HG03432 (cell line): ENCODE measurements around the gene GAS6.
"Not testable (repeated sequence)": the region's sequence is repeated elsewhere in the genome, so short reads cannot be mapped to it uniquely, and the experiment has no call there.

Experiments
- ATAC-seq: cut with Tn5 transposase; IDR thresholded peaks from one replicate; pipeline ENCODE4 v1.9.1; 2021; ENCODE audit warnings: mild to moderate bottlenecking, moderate library complexity; ENCODE audit not compliant: unreplicated experiment

GAS6 gene

DNA sequence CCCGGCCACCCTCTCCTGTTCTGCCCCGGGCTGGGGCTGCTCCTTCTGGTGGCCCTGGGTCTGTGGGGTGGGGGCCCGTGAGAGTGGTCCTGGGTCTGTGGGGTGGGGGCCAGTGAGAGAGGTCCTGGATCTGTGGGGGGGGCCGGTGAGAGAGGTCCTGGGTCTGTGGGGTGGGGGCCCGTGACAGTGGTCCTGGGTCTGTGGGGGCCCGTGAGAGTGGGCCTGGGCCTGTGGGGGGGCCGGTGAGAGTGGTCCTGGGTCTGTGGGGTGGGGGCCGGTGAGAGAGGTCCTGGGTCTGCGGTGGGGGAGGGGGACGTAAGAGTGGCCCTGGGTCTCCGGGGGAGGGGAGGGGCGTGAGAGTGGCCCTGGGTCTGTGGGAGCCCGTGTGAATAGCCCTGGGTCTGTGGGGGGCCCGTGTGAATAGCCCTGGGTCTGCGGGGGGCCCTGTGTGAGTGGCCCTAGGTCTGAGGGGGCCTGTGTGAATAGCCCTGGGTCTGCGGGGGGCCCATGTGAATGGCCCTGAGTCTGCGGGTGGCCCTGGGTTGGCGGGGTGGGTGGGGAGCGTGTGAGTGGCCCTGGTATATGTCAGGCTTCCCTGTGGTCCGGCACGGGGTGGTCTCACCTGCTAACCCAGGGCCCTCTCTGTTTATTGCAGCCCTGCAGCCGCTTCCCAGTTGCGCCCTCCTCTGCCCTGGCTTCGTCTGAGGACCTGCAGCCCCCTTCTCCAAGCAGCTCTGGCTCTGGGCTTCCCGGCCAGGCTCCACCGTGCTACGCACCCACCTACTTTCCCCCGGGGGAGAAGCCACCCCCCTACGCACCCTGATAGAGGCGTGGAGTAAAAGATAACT is 52.6 kb downstream of the GAS6 start:
- ATAC-seq, result no peak

DNA sequence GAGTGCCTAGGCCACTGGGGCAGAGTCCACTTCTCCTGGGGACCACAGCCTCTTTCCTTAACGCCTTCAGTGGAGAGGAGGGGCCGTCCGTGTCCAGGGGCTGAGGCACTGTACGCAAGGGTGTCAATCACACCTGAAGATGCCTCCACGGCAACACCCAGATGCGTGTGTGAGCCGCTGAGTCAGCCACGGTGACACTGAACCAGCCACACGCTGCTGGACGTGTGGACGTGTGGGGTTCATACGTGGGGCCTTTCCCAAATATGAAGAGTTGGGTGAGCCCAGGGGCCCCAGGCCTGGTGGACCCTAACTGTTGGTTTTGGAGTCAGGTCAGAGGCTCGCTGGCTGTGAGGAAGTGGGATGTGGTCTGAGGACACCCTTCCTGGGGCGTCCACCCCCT is 53.2 kb downstream of the GAS6 start:
- ATAC-seq, result no peak

DNA sequence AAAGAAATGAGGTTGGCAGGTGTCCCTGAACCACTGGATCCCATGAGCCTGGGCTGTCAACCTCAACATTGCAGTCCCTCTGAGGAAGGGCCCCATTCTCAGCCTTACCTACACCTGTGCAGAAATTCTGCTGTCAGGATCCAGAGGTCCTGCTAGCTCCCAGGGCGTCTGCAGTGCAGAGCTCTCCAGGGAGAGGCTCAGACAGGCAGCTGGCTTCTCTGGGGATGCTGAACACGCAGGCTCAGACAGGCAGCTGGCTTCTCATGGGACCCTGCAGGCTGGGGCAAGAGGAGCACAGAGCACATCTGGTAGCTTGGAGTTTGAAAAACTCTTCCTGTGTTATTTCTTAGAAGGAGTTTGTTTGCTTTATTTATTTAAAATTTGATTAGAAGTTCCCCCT is 53.9 kb downstream of the GAS6 start:
- no peak for ATAC-seq

DNA sequence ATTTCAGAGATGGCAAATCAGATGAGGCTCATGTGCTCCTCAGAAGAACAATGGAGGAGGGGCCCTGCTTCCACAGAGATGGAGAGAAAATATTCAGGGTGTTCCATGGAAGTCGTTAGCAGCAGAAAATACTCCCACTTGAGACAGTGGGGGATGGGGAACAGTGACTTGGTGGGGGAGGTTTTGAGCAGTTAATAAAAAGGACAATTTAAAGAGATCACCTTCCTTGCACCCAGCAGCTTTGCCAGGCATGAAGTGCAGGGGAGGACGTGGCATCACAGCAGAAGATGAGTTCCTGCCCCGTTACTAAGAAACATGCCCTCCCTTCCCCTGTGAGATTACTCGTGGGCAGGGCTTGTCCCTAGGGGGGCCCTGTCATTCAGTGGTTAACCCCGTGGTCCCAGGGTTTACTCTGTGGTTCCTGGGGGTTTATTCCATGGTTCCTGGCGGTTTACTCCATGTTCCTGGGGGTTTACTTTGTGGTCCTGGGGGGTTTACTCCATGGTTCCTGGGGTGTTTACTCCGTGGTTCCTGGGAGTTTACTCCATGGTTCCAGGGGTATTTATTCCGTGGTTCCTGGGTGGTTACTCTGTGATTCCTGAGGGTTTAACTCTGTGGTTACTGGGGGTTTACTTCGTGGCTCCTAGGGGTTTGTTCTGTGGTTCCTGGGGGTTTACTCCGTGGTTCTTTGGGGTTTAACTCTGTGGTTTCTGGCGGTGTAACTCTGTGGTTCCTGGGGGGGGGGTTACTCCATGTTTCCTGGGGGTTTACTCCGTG is 55.6 kb downstream of the GAS6 start:
- ATAC-seq, result no peak

DNA sequence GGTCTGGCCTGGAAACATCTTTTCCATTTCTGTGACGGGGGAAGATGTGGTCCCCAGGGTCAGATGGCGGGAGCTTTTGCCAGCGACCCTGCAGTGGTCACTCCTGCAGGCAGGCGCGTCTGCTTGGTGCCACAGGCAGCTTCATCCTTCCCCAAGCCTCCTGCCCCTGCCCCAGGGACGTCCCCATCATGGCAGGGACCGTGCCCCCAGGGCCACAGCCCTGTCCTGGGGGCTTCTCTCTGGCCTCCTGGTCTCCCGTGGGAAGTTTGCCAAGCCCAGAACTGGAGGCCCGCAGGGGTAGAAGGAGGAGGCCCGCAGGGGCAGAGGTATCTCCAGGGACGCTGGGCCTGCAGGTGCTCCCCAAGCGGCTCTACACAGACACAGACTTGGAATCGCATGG is 57.4 kb downstream of the GAS6 start:
- ATAC-seq, result no peak

DNA sequence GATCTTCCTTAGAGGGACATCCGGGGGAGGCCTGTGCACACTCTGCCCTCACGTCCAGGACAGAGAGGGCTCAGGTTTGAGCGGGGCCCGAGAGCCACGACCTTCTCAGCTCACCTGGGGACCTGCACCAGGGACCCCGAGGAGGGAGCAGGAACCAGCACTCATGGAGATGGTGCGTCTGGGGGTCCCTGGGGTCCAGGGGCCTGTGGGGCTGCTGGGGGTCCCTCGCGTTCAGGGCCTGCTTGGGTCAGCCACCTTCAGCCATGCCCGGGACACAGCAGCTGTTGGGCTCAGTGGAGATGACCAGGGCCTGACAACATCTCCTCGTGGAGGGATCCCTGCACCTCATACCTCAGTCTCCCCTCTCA is 57.8 kb downstream of the GAS6 start:
- no peak for ATAC-seq

DNA sequence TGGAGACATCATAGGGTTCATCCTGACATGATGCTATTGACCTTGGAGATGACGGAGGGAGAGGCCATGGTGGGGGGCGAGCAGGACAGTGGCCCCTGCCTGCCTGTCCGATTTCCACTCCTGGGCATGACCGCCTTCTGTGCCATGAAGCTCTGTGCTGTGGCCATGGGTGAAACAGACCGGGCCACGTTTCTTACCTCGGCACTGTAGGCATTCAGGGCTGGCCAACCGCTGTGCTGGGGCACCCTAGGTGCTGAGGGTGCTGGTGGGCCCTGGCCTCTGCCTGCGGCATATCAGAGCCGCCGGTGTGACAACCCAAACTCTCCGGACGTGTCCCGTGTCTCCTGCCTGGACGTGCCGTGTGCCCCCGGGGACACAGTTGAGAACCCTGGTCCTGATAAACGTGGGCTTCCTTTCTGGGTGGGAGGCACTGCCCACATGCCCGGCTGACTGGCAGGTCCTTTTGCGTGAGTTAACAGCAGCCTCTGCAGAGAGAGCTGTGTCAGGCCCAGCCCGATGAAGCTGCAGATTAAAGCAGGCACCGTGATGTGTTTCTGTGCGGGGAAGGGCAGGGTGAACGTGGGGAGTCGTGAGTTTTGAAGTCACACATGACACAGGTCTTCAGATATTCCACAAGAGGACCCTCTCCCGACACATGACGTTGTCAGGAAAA is 58.3 kb downstream of the GAS6 start:
- no peak for ATAC-seq

DNA sequence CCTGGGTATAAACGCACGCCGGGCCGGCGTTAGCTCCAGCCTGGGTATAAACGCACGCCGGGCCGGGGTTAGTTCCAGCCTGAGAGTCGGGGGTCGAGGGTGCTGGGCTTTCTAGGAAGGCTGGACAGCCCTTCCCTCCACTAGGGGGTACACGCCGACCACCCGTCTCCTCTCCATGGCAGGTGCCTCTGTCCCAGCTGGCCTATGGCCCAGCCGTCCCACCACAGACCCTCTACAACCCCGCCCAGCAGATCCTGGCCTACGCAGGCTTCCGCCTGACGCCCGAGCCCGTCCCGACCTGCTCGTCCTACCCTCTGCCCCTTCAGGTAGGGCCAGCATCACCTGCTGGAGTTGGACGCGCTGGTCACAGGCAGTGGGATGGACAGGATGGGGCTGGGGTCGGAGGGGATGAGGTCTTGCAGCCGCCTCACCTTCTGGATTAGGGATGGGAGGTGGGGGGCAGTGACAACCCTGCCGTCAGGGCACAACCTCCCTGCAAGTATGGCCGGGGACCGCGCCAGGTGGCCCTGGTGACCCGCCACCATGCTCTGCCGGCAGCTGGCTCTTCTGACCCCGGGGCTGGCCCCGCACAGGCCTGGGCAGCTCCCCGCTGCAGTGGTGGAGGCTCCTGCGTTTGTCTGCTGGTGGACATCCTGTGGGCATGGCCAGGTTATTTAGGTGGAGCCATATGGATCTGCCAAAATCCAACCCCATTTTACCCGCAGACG is 59.0 kb downstream of the GAS6 start:
- no peak for ATAC-seq

DNA sequence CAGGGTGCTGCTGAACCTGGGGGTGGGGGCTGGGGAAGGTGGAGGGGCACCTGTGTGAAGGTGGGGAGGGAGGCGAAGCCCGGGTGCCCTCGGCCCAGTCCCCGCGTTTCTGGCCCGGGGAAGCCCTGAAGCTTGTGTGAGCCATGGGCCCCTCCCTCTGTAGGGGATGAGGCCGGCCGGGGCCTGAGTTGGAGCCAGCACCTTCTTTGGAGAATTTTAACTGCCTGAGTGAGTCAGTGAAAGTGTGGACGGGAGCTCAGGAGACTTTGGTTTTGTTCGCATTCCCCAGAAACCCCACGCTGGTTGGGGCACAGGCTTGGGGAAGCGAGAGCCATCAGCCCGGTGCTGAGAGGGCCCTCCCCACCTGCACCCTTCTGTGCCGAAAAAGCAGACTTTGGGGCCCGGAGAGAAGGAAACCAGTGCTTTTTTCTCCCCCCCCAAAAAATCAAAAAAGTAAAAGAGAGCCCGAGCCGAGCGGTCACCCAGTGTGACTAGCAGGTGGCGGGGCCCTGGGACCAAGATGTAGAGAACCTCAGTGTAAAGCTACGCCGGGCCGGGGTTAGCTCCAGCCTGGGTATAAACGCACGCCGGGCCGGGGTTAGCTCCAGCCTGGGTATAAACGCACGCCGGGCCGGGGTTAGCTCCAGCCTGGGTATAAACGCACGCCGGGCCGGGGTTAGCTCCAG is 59.7 kb downstream of the GAS6 start:
- no peak for ATAC-seq

DNA sequence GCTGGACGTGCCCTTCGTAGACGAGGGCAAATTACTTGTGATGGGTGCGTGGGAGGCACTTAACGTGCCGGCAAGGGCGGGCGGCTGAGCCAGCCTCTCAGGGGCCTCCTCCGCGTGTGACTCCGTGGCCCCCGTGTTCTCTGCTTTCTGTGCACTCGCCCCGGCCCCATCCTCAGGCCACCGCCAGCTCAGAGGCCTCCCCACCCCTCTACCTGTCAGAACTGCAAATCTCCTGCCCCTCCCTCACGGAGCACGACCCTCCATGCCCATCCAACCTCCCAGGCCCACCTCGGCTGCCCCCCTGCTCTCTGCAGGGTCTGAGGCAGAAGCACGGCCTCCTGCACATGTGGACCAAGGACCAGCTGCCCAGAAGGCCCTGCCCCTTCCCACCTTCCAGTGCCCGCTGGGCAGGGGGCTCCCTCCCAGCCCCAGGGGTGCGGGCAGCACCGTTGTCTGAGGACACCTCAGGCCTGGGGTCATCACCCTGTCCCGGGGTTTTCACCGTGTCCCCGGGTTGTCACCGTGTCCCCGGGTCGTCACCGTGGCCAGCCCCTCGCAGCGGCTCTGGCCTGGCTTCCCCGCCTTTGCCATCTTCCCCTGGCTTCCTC is 60.4 kb downstream of the GAS6 start:
- ATAC-seq, result no peak

DNA sequence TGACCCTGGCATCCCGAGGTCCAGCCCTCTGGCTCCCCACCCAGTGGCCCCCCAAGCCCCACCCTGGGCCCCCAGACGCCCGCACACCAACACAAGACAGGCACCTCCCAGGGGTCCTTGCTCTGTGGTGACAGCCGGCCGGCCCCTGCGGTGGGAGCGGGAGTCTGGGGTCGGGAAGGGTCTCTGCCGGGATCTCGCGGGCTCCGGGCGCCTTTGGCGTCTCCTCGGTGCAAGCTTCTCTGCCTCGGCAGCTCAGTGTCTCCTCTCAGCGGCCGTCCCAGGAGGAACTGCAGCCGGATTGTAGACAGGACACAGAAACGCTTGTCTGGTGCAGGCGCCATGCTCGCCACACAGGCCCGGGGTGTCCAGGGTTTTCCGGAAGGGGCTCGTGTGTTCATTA is 61.1 kb downstream of the GAS6 start:
- no peak for ATAC-seq

DNA sequence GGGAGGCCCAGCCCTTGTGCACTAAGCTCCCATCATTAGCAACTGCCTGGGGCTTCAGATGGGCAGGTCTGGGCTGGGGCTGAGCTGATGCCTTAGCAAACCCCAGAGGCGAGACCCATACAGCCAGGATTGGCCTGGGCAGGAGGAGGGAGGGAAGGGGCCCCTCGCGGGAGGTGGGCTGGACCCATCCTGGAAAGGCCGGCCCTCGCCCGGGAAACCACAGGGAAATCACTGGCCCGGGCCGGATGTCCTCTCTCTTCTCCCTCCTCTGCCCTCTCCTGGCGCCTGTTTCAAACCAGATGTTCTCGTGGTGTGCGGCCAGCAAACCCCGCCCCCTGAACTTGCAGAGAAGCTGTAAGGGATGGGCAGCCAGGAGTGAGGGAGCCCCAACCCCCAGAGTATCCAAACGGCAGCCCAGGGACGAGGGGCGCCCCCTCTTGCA is 61.8 kb downstream of the GAS6 start:
- ATAC-seq, result no peak

DNA sequence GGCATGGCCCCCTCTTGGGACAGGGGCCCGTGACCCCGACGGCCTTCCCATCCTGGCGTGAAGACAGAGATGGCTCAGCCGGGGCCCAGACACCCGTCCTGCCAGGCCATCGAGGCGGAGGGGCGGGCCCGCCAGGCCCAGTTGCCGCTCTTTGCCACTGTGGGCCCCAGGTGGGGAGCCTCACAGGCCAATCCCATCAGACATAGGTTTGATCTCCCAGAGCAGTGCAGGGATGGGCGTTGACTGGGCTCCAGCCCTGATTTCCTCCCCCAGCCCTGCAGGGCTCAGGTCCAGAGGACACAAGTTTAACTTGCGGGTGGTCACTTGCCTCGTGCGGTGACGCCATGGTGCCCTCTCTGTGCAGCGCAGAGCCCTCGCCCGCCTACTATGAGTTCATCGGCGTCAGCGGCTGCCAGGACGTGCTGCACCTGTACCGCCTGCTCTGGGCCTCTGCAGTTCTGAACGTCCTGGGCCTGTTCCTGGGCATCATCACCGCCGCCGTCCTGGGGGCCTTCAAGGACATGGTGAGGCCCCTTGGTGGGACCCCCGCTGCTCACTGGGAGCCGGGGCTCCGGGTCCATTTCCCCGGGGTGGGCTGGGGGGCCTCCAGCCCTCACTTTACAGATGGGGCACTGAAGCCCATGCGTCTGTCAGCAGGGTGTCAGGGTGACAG is 62.5 kb downstream of the GAS6 start:
- no peak for ATAC-seq

DNA sequence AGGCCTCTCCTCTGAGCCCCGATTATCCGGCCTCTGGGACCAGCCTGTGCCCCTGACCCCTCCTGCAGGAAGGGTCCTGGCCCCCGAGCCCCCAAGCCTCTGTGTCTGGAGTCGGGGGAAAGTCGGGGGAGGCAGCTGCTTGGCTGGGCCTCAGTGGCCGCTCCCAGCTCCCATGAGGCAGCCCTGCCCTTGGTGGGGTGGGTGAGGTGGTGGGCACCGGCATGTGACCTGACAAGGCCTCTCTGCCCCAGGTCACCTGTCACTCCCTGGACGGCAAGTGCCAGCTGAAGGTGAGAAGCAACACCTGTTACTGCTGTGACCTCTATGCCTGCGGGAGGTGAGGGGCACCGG is 63.3 kb downstream of the GAS6 start:
- ATAC-seq, result no peak

DNA sequence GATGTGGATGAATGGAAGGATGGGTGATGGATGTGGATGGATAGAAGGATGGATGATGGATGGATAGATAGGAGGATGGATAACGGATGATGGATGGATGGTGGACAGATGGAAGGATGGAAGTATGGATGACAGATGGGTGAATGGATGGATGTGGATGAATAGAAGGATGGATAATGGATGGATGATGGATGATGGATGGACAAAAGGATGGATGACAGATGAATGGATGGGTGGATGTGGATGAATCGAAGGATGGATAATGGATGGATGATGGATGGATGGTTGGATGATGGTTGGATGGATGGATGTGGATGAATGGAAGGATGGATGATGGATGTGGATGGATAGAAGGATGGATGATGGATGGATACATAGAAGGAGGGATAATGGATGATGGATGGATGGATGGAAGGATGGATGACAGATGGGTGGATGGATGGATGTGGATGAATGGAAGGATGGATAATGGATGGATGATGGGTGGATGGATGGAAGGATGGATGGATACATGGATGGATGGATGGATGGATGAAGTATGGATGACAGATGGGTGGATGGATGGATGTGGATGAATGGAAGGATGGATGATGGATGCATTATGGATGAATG is 65.6 kb downstream of the GAS6 start:
- ATAC-seq, result no peak

DNA sequence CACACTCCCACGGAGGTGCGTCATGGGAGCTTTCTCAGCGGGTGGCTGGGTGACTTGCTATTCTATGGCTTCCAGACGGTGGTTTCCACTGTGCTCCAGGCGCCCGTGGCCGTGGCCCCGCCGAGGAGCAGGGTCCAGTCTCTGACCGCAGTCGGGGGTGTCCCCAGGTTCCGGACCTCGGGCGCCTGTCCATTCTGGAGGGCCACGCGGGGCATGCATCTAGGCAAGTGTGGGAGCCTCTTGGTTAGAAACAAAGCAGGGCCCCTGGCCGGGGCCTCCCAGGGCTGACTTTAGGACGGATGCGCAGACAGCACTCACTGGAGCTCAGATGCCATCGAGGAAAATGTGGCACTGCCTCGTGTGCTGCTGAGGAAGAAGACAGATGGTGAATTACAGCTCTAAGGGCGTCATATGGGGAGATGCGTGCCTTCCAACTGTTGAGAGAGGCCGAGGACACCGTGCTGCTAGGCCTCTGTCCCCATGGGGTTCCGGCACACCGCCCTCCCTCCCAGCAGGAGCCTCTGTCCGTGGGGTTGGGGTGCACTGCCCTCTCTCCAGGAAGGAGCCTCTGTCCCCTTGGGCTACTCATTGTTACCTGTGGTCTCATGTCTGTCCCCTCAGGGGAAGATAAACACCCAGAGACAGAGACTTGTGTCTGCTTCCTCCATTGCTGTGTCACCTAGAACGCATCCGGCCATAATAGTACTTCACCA is 66.8 kb downstream of the GAS6 start:
- no peak for ATAC-seq

DNA sequence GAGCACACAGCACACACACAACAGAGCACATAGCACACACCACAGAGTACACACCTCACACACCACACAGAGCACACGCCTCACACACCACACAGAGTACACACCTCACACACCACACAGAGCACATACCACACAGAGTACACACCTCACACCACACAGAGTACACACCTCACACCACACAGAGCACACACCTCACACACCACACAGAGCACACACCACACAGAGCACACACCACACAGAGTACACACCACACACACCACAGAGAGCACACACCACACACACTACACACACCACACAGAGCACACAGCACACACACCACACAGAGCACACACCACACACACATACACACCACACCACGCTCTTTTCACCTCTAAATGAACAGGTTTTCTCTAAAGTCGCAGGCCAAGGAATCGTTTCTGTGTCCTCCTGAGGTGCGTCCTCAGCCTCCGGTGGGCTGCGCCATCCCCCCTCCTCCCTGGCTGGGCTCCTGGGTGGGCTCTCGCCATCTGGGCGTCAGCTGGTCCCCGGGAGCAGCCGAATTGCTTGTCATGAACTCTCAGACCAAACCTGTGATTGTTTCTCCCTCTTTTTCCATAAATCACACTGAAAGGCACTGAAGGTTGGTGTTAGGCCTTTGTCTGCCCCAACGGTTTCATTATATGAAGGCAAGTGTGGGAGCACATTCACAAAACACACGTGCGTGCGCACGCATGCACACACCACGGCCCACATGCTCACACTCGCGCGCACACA is 67.5 kb downstream of the GAS6 start:
- no peak for ATAC-seq

DNA sequence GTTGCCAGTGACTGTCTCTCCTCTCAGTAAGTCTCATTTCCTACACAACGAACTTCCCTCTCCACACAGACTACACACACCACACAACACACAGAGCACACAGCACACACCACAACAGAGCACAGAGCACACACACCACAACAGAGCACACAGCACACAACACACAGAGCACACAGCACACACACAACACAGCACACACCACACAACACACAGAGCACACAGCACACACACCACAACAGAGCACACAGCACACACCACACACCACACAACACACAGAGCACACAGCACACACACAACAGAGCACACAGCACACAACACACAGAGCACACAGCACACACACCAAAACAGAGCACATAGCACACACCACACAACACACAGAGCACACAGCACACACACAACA is 68.5 kb downstream of the GAS6 start:
- not testable (repeated sequence) for ATAC-seq
